Kidney epithelial cell (primary cell): ENCODE results near the gene BCL7A. TPM values are rescaled to one million over a fixed set of nuclear protein-coding genes. Genes with fewer than 3 reads are reported as not detected.

Experiments
- DNase-seq: peaks from one replicate; pipeline ENCODE4 v3.0.0-alpha.2; 2010; ENCODE audit warnings: low read depth
- H3K27me3 ChIP-seq: 2 replicates; pipeline ENCODE4 v1.6.0; 2011; ENCODE audit warnings: low read length; ENCODE audit not compliant: control insufficient read depth, insufficient read depth
- H3K36me3 ChIP-seq: 2 replicates; pipeline ENCODE4 v1.5.1; 2011; ENCODE audit warnings: low read length; ENCODE audit not compliant: control insufficient read depth, insufficient read depth
- H3K4me3 ChIP-seq: 2 replicates; pipeline ENCODE4 v1.5.1; 2011; ENCODE audit warnings: low read depth, mild to moderate bottlenecking, control low read depth, low read length
- CTCF ChIP-seq: IDR thresholded peaks from 2 replicates; pipeline ENCODE4 v1.5.1; 2011; ENCODE audit warnings: mild to moderate bottlenecking, moderate library complexity, low read length, control low read depth, inconsistent platforms; ENCODE audit not compliant: insufficient read depth, poor library complexity, severe bottlenecking
- total RNA-seq: library from RNA; depleted of rRNA; stranded (reverse); fragments of >200 nt; gene quantifications from 2 replicates; pipeline ENCODE4 v1.2.3, GENCODE V29; 2015

The BCL7A gene
- total RNA-seq, 1 donor from 2014 or later, result 23.8 TPM

- H3K27me3 ChIP-seq, result no peaks in the 10 kb centered on the region
- H3K4me3 ChIP-seq, result no peak overlapping the region
- no peak for TF ChIP-seq CTCF
- no peaks in the 10 kb centered on the region for H3K36me3 ChIP-seq
- DNase-seq, result no peak
Measured at GRCh38 chr12:122090759-122091515, 69.3 kb downstream of the BCL7A start.

GRCh38 chr12:122093098-122093883, 71.6 kb downstream of the BCL7A start:
- no peaks in the 10 kb centered on the region for H3K36me3 ChIP-seq
- no peaks in the 10 kb centered on the region for H3K27me3 ChIP-seq
- DNase-seq, result no peak
- TF ChIP-seq CTCF, result no peak
- H3K4me3 ChIP-seq, result no peak overlapping the region

GRCh38 chr12:122094137-122094734, 72.6 kb downstream of the BCL7A start:
- Histone ChIP-seq H3K36me3 (no peaks in the 10 kb centered on the region), H3K27me3 (no peaks in the 10 kb centered on the region), H3K4me3 (no peak overlapping the region)
- no peak for DNase-seq
- no peak for TF ChIP-seq CTCF

- no peak for DNase-seq
- Histone ChIP-seq H3K4me3 (no peak overlapping the region), H3K27me3 (no peaks in the 10 kb centered on the region), H3K36me3 (no peaks in the 10 kb centered on the region)
- TF ChIP-seq CTCF, result no peak
Measured at GRCh38 chr12:122094735-122095631, 73.3 kb downstream of the BCL7A start.

GRCh38 chr12:122096014-122096413, 74.3 kb downstream of the BCL7A start:
- TF ChIP-seq CTCF, result no peak
- Histone ChIP-seq H3K36me3 (no peaks in the 10 kb centered on the region), H3K27me3 (no peaks in the 10 kb centered on the region), H3K4me3 (no peak overlapping the region)
- DNase-seq, result no peak
